HG03442 (cell line): Measurements from ENCODE around the gene PBX1.

Experiments used
- ATAC-seq: cut with Tn5 transposase; IDR thresholded peaks from one replicate; pipeline ENCODE4 v1.9.1; 2021; ENCODE audit warnings: mild to moderate bottlenecking, moderate library complexity; ENCODE audit not compliant: unreplicated experiment

Gene PBX1

GRCh38 chr1:164745736-164746135 lies 186.8 kb downstream of the PBX1 start:
- no peak for ATAC-seq

DNA sequence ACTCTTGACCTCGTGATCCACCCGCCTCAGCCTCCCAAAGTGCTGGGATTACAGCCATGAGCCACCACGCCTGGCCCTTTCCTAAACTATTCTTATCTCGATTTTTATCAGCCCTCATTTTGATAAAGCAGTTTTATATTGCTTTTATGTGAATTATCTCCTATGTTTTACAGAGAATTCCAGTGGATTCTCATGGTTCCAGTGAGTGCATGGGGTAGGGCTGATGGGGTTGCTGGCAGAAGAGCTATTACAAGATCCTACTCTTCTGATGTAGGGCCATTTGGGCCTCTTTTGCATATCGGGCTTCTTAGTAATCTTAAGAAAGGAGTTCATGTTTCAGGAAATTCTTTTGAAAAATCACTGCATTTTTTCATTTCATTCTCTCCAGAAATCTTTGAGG lies 187.6 kb downstream of the PBX1 start:
- no peak for ATAC-seq

DNA sequence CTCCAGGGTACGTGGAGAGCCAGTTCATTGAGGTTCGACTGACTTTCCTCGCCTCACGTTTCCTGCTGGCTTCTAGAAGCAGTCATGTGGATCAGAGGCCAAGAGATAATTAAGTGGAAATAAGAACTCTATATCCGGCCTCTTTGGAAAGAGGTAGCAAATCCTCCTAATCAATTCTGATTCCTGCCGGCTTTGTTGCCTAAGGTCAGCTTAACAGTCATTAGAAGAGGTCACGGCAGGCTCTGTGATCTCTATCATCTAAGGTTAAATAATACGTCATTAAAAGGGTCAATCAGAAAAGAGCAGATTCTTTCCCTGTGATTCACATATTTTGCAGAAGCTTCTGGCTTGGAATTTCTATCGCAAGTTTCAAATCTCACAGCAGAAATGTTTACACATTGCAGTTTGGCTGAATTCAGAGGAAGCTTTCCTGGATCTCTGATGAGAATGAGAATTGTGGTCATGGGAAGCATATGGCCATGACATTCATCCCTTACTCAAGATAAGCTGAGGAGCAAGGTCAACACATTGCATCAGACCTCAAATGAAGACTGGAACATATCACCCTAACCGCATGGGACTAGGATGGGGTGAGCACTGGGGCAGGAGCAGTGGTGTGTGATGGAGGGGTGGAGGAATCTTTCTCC lies 189.4 kb downstream of the PBX1 start:
- ATAC-seq = no peak

DNA sequence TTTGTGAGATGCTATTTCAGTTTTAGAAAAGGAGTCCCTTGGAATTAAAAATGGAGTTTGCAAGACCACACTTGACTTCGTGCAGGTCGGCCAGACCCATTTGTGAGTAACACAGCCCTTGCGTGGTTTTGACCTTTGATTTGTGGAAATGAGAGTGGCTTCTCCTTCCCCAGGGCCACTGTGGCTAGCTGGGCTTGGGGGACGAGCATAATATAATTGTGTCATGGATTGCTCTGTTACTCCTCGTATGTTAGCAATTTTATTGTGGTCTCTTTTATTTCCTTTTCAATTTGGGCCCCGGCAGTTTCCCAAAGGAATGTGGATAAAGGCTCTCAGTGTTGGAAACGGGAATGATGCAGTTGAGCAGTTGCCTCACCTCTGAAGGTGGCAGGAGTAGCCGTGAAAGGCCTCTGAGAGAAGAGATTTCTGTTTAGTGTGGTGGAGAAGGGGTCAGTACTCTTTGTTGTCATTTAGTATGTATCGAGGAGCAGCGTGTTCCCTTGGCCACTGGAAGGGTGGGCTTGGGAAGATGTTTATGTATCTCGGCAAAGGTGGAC lies 194.6 kb downstream of the PBX1 start:
- ATAC-seq = no peak

DNA sequence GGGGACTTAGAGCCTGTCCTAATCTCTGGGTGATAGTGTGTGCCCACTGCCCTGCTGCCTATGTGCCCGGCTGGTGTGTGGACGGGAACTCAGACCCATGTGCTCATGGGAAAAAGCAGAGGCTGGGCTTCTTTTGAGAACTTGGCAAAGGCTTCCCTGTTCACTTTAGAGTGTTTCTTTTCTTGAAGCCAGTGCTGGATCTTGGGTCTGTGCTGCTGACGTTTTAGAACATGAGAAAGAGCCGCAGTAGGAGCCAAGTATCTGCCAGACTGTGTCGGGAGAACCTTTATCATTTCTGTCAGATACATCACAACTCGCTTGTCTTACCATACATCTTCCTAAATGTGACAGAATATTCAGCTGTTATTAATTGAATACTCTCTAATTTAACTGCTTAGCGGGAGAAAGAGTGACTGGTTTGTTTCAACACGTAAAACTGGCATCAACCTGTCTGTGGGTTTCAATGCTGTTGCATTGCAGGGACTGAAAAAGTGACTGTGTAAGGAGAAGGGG lies 195.2 kb downstream of the PBX1 start:
- ATAC-seq = no peak

GRCh38 chr1:164755690-164756089 lies 196.7 kb downstream of the PBX1 start:
- ATAC-seq = no peak

- no peak for ATAC-seq
Measured at GRCh38 chr1:164756741-164757140, 197.8 kb downstream of the PBX1 start.

- no peak for ATAC-seq
Measured at GRCh38 chr1:164757625-164758024, 198.6 kb downstream of the PBX1 start.

GRCh38 chr1:164759144-164759920 lies 200.3 kb downstream of the PBX1 start:
- no peak for ATAC-seq

- ATAC-seq = no peak
Measured at GRCh38 chr1:164759979-164760469, 201.0 kb downstream of the PBX1 start.

GRCh38 chr1:164760569-164760968 lies 201.6 kb downstream of the PBX1 start:
- no peak for ATAC-seq

DNA sequence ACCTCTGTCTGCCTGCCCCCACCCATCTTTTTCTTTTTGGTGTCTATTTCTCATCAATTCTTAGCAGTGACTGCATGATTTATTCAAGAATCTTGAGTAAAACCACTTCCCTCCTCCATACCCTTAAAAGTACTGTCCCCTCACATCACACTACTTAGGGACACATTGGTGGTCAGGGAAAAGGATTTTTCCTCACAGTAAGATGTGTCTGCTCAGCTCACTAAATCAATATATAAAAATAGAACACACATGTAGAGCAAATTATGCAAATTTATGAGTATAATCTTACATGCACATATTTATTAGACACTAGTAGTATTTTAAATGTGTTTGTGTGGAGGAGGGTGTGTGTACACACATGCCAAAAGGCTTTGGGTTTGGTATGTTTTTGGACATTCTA lies 202.0 kb downstream of the PBX1 start:
- no peak for ATAC-seq

GRCh38 chr1:164763098-164763497 lies 204.1 kb downstream of the PBX1 start:
- ATAC-seq = no peak

DNA sequence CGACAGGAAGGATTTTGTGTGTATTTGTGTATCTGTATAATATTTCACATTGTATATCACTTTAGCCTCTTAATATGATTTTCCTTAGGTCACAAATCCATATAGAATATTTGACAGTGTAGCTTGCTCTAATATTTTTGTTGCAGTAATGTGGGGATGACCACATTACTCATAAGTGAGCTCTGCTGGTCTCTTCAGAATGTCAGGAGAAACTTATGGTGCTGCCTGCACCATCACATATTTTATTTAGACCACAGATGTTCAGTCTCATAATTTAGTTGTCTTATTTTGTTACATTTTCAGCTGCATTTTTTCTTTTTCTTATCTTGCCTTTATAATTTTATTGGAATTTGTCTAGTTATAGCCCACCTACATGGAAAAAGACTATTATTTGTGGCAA lies 205.3 kb downstream of the PBX1 start:
- no peak for ATAC-seq

DNA sequence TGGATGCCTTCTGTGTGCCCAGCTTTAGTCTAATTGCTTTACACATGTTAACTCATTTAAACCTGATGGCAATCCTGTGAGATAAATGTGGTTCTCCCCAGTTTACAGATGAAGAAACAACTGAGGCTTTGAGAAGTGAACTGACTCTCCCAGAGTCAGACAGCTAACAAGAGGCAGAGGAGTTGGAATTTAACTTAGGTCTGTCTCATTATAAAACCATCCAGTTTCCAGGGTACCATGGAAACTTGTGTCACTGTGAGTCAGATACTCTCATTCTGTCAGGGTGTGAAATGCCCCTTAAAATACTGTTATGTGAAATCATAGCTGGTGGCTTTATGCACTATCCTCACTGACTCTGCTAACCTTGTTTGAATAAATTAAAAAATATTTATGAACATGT lies 206.6 kb downstream of the PBX1 start:
- no peak for ATAC-seq

- no peak for ATAC-seq
Measured at GRCh38 chr1:164765992-164766720, 207.2 kb downstream of the PBX1 start.

DNA sequence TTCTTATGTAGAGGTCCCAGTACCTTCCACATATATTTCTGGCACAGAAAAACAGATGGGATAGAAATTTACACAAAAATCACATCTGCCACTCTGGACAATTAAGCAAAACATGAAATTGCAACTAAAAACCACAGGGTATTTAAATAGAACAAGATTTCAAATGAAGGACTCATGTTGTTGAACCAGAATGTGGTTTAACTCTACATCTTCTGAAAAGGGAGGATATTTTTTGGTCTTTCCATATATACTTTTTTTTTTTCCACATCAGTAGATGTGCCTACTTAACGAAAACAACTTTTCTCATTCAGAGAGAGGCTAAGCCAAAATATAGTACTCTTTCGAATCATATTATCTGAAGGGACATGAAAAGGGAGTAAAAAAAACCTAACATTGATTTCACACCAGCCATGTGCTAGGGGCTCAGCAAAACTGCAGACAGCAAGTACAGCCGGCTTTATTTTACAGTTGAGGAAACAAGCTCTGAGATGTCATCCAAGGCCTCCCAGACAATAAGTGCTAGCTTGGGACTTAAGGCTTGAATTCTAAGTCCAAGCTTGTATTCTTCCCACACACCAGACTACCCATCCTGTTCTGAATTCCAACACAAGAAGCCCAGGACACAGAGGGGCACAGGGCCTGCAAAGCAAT lies 208.9 kb downstream of the PBX1 start:
- ATAC-seq = no peak

DNA sequence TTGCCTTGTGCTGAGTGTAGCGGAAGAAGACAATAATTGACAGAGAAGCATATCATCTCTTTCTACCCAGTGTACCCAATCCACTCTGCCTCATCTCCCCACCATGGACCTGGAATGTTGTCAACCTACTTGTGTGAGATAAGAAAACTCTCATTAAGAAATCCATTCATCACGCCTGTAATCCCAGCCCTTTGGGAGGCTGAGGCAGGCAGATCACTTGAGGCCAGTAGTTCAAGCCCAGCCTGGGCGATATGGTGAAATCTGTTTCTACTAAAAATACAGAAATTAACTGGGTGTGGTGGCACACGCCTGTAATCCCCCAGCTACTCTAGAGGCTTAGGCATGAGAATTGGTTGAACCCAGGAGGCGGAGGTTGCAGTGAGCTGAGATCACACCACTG lies 209.6 kb downstream of the PBX1 start:
- ATAC-seq = no peak

DNA sequence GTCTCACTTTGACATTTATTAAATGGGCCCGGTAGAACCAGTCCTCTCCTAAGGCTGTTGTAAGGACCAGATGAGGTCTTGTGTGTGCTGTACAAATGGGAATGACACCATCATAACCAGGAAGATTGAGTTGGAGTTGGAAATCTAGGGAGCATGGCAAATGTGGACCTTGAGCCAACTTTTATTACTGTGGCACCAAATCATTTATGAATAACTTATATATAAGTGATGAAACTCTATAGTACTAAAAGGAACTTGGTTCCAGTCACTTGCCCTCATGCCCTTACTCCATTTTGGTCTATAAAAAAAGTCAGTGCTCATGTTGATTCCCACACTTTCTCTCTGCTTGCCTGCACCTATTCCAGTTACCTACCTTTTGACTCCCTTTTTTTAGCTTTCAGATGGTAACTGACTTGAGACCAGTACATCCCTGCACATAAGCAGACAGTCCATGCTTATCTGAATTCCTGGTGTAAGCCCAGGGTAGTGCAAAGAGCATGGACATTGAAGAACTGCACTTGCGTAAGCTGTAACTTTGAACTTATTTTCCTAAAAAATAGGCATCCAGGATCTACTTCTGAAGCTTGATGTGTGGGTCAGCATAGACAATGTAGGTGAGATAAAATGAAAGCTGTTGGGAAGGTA lies 210.6 kb downstream of the PBX1 start:
- no peak for ATAC-seq

DNA sequence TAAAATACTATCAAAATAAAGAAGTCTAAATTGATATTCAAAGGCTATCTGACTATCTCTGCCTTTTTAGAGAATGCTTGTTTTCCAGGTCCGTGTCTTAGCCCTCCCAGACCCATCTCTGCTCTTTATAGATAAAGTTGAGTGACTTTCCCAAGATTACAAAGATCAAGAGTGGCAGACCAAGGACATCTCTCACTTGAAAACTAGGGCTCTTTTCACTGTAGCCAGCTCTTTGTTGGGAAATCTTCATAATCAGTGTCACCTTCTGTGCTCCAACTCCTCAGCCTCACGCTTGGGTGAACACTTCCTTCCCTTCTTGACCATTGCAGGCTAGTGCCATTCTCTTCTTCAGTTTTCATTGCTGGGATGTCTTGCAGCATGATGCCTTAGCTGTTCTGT lies 211.1 kb downstream of the PBX1 start:
- ATAC-seq = no peak
